ENCODE results near the gene EARS2.

DNA sequence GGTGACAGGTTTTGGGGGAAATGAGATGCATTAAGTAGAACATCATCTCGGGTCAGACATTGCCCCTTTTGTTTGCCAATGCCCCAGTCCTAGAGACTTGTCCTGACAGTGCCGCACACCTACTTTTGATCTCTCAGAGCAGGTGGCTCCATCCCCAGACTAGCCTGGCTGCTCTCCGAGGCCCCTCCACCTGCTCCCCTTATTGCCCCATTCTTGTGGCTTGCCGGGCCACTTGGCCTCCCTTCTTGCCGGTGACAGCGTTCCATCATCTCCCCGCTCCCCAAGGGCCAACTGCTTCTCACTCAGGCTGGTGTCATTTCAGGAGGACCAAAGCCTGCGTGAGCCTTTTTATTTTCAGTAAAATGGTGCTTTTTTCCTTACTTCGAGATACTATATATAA, 15.2 kb upstream of the EARS2 start:
- TF ChIP-seq EZH2 (IDR thresholded peaks at IDR 0.05; ENCODE audit: low read length, missing control alignments) (no peak), CTCF (conservative IDR thresholded peaks at IDR 0.05 in 1 of 2, IDR thresholded peaks at IDR 0.05 in 1 of 2; ENCODE audit: low read depth in 1 of 2, low read length in 2 of 2) (no peak)

Data from fibroblast of lung (primary cell).